ENCODE measurements around the gene WBP11.

DNA sequence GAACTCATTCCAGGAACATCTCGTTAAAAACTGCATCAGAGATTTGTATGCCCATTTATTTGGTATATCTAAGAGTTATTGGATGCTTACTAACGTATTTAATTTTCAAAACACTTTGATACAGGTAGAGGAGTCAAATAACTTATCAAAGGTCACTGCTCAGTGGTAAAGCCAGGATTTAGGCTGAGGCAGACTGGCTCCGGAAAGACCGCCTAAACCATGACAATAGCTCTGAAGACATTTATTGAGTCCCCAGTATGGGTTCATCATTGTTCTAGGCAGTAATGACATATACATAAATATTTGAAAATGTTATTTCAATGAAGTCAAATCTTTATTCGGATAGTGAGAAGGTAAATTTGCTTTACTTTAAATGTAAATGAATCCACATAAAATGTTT is 30.3 kb downstream of the WBP11 start:
- TF ChIP-seq, protein P1, sequence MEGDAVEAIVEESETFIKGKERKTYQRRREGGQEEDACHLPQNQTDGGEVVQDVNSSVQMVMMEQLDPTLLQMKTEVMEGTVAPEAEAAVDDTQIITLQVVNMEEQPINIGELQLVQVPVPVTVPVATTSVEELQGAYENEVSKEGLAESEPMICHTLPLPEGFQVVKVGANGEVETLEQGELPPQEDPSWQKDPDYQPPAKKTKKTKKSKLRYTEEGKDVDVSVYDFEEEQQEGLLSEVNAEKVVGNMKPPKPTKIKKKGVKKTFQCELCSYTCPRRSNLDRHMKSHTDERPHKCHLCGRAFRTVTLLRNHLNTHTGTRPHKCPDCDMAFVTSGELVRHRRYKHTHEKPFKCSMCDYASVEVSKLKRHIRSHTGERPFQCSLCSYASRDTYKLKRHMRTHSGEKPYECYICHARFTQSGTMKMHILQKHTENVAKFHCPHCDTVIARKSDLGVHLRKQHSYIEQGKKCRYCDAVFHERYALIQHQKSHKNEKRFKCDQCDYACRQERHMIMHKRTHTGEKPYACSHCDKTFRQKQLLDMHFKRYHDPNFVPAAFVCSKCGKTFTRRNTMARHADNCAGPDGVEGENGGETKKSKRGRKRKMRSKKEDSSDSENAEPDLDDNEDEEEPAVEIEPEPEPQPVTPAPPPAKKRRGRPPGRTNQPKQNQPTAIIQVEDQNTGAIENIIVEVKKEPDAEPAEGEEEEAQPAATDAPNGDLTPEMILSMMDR (IDR thresholded peaks at IDR 0.05) = no peak
- TF ChIP-seq POLR2A (IDR thresholded peaks at IDR 0.05) = no peak
